ENCODE results near the gene ADAMTSL2.

ADAMTSL2 gene

DNA sequence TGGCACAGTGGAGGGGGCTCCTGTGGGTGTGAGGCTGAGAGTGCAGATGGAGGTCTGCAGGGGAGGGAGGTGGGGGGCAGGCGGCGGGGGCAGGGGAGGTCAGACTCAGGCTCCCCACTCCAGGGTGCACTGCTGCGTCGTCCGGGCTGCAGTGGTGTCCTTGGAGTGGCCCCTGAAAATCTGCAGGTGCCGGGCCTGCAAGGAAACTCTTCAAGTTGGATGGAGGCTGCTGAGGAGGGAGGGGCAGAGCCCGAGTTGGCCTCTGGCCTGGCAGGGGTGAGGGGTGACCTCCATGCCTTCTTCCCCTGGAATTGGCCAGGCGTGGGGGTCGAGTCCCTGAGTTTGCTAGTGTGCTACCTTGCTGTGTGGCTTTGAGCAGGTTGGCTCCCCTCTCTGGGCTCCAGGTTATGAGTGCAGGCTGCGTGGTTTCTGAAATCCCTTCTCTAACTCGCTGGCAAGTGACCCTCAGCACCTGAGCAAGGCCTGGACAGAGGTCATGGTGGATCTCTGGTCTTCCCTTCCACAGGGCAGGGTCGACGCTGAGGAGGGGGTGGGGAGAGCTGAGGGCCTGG, 888 bp downstream of the ADAMTSL2 start:
- no peak for DNase-seq

- DNase-seq: no peak
Observed at GRCh38 chr9:133536080-133536479, 1.6 kb downstream of the ADAMTSL2 start.

GRCh38 chr9:133536536-133536935, 2.0 kb downstream of the ADAMTSL2 start:
- no peak for DNase-seq

GRCh38 chr9:133537257-133537656, 2.8 kb downstream of the ADAMTSL2 start:
- DNase-seq: no peak

GRCh38 chr9:133538176-133538575, 3.7 kb downstream of the ADAMTSL2 start:
- DNase-seq: no peak

DNA sequence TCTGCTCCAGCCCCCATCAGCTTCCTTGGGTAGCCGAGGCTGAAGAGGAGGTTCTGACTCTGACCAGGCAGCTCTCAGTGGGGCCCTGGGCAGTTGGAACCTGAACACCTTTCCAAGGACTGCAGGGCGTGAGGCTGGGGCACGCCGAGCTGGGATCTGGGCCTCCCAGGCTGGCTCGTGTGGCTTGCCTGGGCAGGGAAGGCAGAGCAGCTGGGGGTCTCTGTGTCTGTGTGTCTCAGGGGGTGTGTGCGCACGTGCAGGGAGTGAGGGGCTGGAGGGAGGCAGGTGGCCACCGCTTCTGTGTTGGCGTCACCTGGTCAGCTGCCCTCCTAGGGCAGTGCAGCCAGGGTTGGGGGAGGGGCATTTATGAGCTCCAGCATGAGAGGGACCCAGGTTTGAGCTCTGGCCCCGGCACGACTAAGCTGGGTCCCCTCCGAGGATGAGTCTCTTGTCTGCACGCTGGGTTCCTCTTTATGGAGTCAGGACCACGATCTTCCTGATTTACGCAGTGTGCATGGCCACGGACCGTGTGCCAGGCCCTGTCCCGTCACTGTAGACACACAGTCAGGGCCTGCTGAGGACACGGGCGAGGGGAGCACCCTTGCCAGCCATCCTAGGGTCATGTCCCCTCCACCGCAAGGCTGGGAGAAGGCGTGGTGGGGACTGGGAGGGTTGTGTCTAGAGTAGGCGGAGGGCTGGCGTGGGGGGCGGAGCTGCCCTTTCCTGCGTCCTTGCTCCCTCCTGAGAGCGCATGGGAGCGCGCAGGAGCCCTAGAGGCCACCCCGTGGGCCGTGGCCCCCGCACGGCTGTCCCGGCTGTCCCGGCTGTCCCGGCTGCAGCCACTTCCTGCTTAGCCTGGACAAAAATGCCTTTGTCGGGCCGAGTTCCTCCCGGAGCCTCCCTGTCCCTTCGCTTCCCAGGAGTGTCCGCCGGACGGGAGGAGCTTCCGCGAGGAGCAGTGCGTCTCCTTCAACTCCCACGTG, 4.6 kb downstream of the ADAMTSL2 start:
- peak; percentile 71 for DNase-seq

DNA sequence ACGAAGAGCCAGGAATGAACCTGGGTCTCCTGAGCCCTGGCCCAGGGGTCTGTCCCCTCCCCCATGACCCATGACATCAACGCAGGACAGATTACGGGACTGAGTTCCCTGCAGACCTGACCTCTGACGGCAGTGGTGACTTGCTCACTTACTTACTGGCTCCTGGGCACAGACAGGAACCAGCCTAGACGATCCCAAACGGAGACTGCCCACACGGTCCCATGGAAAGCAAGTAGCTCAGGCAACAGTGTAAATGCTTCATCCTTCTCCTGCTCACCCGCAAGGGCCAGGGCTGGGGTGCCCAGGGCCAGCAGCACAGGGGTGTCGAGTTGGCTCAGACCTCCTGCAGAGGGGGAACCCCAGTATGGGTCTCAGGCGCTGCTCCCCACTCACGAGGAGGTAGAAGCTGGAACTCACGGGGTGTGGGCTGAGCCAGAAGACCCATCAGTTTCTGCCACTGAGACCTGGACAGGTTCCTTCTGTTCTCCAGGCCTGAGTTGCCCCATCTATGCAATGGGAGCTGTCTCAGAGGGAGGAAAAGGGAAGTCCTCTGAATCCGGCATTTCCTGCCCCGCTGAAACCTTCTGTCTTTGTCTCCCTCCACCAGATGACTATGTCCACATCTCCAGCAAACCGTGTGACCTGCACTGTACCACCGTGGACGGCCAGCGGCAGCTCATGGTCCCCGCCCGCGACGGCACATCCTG, 5.6 kb downstream of the ADAMTSL2 start:
- DNase-seq: no peak

- no peak for DNase-seq
Observed at GRCh38 chr9:133540698-133541025, 6.2 kb downstream of the ADAMTSL2 start.

DNA sequence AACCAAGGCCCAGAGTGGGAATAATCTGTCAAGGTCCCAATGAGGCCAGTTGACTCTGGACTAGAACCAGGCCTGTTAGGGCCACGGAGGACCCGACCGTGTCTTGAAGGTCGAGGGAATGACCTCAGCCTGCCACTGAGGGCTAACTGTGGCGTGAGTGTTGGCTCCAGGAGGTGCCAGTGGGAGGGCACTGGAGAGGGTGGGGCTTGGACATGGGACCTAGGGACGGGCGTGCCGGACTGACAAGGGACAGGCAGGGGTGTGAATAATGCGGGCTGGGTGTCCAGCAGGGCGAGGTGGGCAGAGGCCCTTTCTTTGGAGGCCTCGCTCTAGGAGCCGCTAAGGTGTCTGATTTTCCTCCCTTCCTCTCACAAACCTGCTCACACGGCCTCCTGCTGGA, 7.5 kb downstream of the ADAMTSL2 start:
- DNase-seq: no peak

- no peak for DNase-seq
Observed at GRCh38 chr9:133543772-133544467, 9.4 kb downstream of the ADAMTSL2 start.

DNA sequence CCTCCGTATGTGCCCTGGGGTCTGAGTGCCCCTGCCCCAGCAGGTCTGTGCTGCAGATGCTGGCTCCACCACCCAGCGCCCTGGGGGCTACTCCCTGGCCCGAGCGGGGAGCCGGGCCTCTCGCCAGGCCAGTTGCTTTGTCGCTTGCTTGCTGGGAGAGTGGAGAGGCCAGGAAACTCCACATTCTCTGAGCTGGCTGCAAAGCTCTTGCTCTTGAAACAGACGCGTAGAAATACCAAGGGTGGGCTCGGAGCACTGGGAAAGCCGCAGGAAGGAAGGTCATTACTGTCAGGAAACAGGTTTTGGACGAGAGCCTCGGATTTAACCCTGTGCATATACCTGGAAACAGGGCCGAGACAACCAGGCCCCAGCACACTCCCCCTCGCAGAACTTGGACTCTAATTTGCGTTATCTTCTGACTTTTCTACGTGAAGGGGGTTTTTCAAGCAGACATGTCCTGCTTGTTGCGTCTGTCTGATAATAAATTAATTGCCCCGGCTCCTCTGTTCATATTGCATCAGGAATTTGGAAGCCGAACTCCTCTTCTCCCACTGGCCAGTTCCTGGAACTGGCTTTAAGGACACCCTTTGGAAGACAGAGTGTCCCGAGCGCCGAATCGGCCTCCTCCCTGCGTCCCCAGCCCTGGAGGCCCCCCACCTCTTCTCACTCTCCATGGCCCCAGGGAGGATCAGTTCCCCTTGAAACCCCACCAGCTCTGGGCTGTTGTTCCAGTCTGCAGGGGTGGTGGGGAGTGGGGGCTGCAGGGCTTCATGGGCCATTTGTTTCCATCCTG, 11.2 kb downstream of the ADAMTSL2 start:
- peak; percentile 49 for DNase-seq

DNA sequence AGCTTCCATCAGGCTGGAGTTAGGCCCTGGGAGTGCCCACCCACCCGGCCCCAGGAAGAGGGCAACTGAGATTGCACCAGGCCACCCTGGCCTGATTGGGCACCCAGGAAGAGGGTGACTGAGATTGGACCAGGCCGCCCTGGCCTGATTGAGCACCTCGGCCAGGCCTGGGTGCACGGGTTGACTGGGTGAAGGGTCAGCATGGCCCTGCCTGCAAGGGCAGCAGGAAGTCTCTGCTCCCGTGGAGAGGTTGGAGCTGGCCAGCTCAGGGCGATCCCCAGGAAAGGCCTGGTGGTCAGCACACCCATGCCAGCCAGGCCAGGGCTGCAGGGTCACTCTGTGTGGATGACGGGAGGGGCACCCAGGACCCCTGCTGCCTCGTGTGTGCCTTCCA, 11.8 kb downstream of the ADAMTSL2 start:
- DNase-seq: no peak

DNA sequence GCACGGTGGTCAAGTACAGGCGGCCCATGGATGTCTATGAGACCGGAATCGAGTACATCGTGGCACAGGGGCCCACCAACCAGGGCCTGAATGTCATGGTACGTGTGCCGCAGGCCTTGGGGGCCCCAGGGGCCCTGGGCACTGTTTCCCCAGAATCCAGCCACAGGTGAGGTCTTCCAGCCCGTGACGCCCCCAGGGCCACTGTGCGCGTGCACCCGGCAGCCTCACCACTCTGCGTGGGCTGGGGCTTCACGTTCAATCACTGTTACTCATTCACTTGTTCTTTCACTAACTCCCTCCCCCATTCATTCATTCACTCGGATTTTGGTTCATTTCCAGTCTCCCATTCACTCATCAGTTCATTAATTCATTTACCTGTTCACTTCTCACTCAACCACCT, 12.6 kb downstream of the ADAMTSL2 start:
- DNase-seq: no peak

- no peak for DNase-seq
Observed at GRCh38 chr9:133551446-133551845, 16.9 kb downstream of the ADAMTSL2 start.

DNA sequence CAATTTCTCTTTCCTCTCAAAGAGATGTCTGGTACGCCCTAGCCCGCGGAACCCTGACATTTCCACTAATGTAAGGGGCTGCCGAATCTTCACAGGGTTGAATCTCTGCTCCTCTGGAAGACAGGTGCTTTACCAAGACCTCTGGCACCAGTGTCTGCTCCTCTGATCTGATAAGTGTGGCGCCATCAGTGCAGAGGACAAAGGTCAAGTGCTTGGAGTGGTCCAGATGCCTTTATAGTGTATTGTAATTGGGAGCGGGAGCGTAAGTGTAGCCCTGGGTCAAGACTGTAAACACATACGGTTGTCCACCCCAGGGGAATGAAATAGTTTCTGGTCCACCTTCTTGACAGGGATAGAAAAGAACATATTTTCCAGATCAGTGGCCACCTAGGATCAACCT, 17.7 kb downstream of the ADAMTSL2 start:
- no peak for DNase-seq

DNA sequence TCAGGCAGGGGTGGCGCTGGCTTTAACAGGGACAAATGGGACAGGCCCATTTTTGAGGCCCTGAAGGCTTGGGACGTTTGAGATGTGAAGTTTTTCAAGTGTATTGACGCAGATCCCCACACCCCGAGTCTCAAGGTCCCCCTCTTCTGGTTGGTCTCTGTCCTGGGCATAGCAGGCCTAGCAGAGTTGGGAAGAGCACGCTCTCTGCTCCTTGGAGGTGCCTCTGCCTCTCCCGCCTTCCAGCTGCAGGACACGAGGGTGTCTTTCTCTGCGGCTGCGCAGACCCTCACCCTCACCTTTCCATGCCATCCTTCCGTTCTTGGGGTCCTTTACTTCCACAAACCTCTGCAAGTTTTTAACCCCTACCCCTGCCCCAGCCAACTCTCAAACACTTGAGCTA, 18.6 kb downstream of the ADAMTSL2 start:
- DNase-seq: no peak

DNA sequence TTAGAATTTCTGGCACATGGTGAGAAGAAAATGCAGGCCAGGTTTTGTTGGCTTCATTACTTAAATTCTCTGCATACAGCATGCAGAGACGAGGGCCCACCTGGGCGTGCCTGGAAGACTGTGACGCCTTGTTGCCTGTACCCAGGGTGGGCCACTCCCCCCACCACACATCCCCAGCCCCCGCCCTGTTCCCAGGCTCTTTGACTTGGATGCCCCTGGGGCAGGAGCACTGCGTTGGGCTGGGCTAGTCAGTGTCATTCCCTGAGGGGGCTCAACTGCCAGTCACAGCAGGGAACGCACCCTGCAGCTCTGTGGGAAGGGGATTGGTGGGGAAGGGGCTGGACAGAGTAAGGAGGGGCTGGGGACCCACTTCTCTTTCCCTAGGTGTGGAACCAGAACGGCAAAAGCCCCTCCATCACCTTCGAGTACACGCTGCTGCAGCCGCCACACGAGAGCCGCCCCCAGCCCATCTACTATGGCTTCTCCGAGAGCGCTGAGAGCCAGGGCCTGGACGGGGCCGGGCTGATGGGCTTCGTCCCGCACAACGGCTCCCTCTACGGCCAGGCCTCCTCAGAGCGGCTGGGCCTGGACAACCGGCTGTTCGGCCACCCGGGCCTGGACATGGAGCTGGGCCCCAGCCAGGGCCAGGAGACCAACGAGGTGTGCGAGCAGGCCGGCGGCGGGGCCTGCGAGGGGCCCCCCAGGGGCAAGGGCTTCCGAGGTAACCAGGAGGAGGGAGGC, 19.6 kb downstream of the ADAMTSL2 start:
- no peak for DNase-seq

DNA sequence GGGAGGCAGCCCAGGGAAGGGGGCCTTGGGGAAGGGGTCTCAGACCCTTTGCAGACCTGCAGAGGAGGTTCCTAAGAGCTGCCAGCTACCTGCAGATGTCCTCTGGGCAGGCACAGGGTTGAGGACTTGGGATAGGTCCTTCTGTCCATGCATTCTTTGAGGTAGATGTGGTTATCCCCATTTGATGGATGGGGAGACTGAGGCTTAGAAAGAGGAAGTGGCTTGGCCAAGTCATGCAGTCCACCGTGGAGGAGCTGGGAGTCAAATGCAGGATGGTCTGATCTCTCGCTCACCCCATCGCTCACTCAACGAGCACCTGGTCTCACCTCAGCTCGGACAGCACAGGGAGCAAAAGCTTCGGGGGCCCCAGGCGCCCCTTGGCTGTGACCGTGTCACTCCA, 20.2 kb downstream of the ADAMTSL2 start:
- no peak for DNase-seq

GRCh38 chr9:133556354-133556753, 21.9 kb downstream of the ADAMTSL2 start:
- DNase-seq: no peak

GRCh38 chr9:133557581-133557980, 23.1 kb downstream of the ADAMTSL2 start:
- no peak for DNase-seq

Measured in right kidney (tissue), 1 donor.